Thoracic aorta (tissue), 2 donors: ENCODE data around the gene KCNAB1. TPM values are rescaled to one million over a fixed set of nuclear protein-coding genes. Genes with fewer than 3 reads are reported as not detected.

Source experiments
- ATAC-seq: fragments of 150-250 bp; one replicate; pipeline ENCODE4 v1.8.0; 2017; ENCODE audit warnings: low read depth; ENCODE audit not compliant: insufficient number of reproducible peaks, low FRiP score
- DNase-seq: peaks from one replicate; pipeline ENCODE4 v3.0.0-alpha.2; 2020; ENCODE audit warnings: low spot score
- H3K27ac ChIP-seq, 2 donors: fragments of 200-600 bp; sonication (generic); 1 replicate in 1 of 2; 2 replicates in 1 of 2; pipeline ENCODE4 v1.5.1; 2016; ENCODE audit warnings: mild to moderate bottlenecking in 2 of 2, moderate library complexity in 2 of 2
- H3K27me3 ChIP-seq: fragments of 200-600 bp; sonication (generic); replicated peaks from 2 replicates; pipeline ENCODE4 v1.6.0; 2016; ENCODE audit warnings: mild to moderate bottlenecking; ENCODE audit not compliant: insufficient read depth
- H3K36me3 ChIP-seq: fragments of 200-600 bp; sonication (generic); one replicate; pipeline ENCODE4 v1.5.1; 2016
- H3K4me1 ChIP-seq, 2 donors: fragments of 200-600 bp; sonication (generic); 1 replicate in 1 of 2; 2 replicates in 1 of 2; pipeline versions ENCODE4 v1.5.1 to v1.6.0; 2016; ENCODE audit warnings: low read depth in 2 of 2, mild to moderate bottlenecking in 1 of 2; ENCODE audit not compliant: control insufficient read depth in 1 of 2
- H3K4me3 ChIP-seq: fragments of 200-600 bp; sonication (generic); 2 replicates; pipeline ENCODE4 v1.5.1; 2016; ENCODE audit warnings: mild to moderate bottlenecking
- H3K9me3 ChIP-seq: fragments of 200-600 bp; sonication (generic); 2 replicates; pipeline ENCODE4 v1.5.1; 2016
- CTCF ChIP-seq: fragments of 200-600 bp; sonication (generic); IDR thresholded peaks from one replicate; pipeline ENCODE4 v1.5.1; 2019; ENCODE audit warnings: antibody characterized with exemption
- total RNA-seq, 2 donors: library from RNA; depleted of rRNA; stranded (reverse); fragments of >200 nt; gene quantifications; one replicate each; pipeline versions ENCODE4 v1.1.0 to v1.2.3, GENCODE V29; 2016

Gene KCNAB1
- total RNA-seq, 2 donors from 2014 or later: 12.2 to 14.2 TPM

DNA sequence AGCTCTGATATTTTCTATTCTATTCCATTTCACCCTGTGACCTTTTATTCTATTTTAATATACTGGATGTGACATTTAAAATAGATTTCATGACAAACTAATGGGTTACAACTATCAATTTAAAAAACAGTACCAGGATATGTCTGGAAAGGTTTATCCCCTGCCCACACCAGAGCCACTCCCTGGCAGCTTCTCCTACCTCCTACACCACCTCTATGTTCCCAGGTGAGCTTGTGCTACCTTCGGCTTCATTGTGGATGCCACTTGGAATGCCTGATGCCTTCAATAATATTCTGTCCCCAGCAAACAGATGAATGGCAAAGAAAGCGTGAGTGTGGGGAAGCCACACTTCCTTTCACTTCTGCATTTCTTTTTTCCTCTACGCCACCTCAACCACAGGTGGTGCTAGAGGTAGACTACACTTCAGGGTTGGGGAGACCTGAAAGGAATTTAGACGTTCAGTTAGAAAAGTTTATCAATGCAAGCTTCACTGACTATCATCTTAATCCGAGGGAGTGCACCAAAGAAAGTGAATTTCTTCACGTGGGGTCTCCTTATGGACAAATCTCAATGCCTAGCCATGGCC, 221.5 kb downstream of the KCNAB1 start:
- ATAC-seq: no peak
- Histone ChIP-seq H3K27ac (no peak overlapping the region), H3K4me3 (no peak overlapping the region), H3K4me1 (no peaks in the 10 kb centered on the region), H3K9me3 (no peaks in the 10 kb centered on the region), H3K27me3 (no peaks in the 10 kb centered on the region), H3K36me3 (no peaks in the 10 kb centered on the region)
- TF ChIP-seq CTCF: no peak
- no peak for DNase-seq

DNA sequence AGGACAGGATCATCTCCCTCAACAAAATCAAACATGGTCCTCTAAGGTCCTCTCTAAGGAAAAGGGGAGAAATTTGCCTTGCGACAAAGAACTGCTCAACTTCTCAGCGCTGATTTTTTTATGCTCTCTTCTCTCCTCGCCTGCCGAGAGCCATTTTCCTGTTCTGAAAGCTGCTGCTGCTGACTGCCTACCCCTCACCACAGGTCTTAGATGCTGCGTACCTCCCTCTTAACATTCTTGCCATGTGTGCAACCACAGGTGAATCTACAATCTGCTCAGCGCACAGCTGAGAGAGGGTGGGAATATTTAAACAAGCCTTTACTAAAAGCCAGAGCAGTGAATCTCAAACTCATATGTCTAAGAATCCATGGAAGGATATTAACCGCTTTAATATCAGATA, 223.8 kb downstream of the KCNAB1 start:
- no peaks in the 10 kb centered on the region for H3K36me3 ChIP-seq
- no peaks in the 10 kb centered on the region for H3K27me3 ChIP-seq
- no peak overlapping the region for H3K27ac ChIP-seq
- no peak for TF ChIP-seq CTCF
- DNase-seq (no peak), ATAC-seq (no peak)
- no peak overlapping the region for H3K4me3 ChIP-seq
- no peaks in the 10 kb centered on the region for H3K9me3 ChIP-seq
- no peaks in the 10 kb centered on the region for H3K4me1 ChIP-seq

GRCh38 chr3:156349111-156349510, 228.7 kb downstream of the KCNAB1 start:
- DNase-seq (no peak), ATAC-seq (no peak)
- no peaks in the 10 kb centered on the region for H3K36me3 ChIP-seq

DNA sequence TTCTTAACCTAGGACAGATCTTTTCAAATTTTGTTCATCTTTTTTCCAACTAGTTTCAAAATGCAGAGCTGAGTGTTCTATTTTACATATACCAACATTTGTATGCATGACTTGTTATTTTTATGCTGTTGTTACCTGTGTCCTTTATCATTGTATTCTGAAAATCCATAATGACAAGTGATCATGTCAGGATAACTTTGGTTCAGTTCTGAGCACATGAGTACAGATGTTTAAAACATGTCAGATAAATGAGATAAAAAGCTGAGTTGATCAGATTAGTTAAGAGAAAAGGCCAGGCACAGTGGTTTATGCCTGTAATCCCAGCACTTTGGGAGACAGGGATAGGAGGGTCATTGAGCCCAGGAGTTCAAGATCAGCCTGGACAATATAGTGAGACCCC, 229.6 kb downstream of the KCNAB1 start:
- Histone ChIP-seq H3K9me3 (no peaks in the 10 kb centered on the region), H3K4me3 (no peak overlapping the region), H3K4me1 (no peaks in the 10 kb centered on the region), H3K27me3 (no peaks in the 10 kb centered on the region), H3K36me3 (no peaks in the 10 kb centered on the region), H3K27ac (no peak overlapping the region)
- no peak for TF ChIP-seq CTCF
- DNase-seq (no peak), ATAC-seq (no peak)

More at GRCh38 chr3:156349111-156349510, 228.7 kb downstream of the KCNAB1 start:
- Histone ChIP-seq H3K27ac (no peak overlapping the region), H3K9me3 (no peaks in the 10 kb centered on the region), H3K27me3 (no peaks in the 10 kb centered on the region), H3K4me1 (no peaks in the 10 kb centered on the region), H3K4me3 (no peak overlapping the region)
- no peak for TF ChIP-seq CTCF

- no peak for TF ChIP-seq CTCF
- H3K4me3 ChIP-seq: no peak overlapping the region
- no peaks in the 10 kb centered on the region for H3K9me3 ChIP-seq
- H3K27ac ChIP-seq: no peak overlapping the region
- H3K36me3 ChIP-seq: no peaks in the 10 kb centered on the region
- no peaks in the 10 kb centered on the region for H3K4me1 ChIP-seq
- DNase-seq (no peak), ATAC-seq (no peak)
- no peaks in the 10 kb centered on the region for H3K27me3 ChIP-seq
These were observed 230.4 kb downstream of the KCNAB1 start for GRCh38 chr3:156350781-156351180.
